AG09319 (cell line): Measurements from ENCODE around the gene TDRD3.

Source experiments
- DNase-seq: peaks from one replicate; pipeline ENCODE4 v3.0.0-alpha.2; 2010; ENCODE audit warnings: low read depth; ENCODE audit errors: extremely low read depth
- TF ChIP-seq, protein P1 (sequence below): IDR thresholded peaks from 2 replicates; pipeline ENCODE4 v1.5.1; 2011; ENCODE audit warnings: low read depth, mild to moderate bottlenecking, inconsistent platforms, low read length, moderate library complexity

Gene TDRD3

DNA sequence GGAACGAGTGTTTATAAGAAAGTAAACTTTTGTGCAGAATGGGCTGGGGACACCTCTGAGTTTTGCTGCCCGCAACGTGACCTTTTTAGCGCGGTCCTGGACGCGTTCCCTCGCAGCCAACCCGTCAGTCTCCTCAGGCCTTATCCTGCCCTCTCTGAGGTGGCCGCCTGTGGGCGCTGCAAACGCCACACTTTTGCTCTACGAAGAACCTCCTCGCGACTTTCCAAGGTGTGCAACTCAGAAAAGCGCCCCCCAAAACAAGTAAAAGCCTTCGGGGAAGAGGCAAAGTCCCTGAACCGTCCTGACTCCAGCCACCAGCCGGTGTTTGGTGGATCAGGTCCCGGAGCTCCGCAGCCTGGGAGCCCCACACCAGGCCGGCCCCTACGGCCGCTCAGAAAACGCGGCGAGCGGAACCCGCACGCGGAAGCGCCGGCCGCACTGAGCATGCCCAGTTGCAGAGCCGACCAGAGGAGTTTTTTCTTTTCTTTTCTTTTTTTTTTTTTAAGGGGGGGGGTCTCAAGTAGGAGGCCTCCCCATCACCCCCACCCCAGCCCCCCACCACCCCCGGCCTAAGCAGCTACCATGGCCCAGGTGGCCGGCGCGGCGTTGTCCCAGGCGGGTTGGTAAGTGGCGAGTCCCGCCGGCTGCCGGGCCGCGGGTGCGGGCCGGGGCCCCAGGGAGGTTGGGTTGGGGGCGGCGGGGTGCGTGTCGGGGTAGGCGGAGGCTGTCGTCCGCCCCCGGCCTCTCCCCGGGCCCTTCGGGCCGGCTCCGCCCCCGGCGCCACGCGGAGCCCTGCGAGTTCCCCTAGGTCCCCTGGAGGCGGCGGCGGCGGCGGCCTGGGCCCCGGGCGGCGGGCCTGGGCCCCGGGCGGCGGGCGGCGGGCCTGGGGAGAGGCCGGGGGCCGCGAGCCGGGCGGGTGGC is at the start of gene TDRD3:
Gene TDRD3 (plus strand): TSS at position 438 of the 921 bp plus-strand sequence. CDS start 145 bp downstream, at position 583.
- peak; percentile 62 for DNase-seq
- TF ChIP-seq, protein P1, sequence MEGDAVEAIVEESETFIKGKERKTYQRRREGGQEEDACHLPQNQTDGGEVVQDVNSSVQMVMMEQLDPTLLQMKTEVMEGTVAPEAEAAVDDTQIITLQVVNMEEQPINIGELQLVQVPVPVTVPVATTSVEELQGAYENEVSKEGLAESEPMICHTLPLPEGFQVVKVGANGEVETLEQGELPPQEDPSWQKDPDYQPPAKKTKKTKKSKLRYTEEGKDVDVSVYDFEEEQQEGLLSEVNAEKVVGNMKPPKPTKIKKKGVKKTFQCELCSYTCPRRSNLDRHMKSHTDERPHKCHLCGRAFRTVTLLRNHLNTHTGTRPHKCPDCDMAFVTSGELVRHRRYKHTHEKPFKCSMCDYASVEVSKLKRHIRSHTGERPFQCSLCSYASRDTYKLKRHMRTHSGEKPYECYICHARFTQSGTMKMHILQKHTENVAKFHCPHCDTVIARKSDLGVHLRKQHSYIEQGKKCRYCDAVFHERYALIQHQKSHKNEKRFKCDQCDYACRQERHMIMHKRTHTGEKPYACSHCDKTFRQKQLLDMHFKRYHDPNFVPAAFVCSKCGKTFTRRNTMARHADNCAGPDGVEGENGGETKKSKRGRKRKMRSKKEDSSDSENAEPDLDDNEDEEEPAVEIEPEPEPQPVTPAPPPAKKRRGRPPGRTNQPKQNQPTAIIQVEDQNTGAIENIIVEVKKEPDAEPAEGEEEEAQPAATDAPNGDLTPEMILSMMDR = peak; percentile 87

DNA sequence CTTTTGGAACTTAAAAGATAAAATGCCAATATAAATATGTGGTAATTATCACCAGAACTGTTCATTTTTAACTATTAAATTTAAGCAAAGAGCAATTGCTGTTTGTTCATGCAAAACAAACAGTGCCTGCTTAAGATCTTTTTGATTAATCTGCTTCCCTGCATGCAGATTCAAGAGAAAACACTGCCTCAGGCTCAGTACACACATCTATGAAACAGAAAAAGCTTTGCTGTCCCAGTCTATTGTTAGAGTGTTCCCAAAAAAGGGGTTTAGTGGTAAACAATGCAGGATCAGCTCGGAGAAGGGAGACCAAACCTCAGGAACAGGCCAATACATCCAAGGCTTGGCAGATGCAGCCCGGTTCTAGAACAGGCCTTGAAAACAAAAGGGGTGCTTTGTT is 49.3 kb upstream of the TDRD3 start:
- TF ChIP-seq, protein P1 = no peak
- DNase-seq = no peak

DNA sequence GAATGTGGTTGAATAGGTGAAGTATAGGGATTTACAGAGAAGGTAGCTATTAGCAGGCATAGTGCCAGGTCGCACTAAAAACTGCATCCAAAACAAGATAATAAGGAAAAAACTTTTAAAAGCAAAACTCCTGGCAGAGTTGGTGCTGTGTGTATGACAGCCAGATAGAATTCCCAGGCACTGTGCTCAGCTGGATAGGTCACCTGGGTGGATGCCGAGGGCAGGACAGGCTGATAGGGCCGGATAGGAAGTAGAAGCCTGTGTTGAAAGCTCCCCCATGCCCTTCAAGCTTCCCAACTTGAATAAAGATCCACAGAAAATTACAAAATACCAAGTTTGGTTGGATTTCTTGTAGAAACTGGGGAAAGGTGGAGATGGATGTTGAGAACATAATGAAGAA is 48.9 kb upstream of the TDRD3 start:
- TF ChIP-seq, protein P1 = no peak
- no peak for DNase-seq

DNA sequence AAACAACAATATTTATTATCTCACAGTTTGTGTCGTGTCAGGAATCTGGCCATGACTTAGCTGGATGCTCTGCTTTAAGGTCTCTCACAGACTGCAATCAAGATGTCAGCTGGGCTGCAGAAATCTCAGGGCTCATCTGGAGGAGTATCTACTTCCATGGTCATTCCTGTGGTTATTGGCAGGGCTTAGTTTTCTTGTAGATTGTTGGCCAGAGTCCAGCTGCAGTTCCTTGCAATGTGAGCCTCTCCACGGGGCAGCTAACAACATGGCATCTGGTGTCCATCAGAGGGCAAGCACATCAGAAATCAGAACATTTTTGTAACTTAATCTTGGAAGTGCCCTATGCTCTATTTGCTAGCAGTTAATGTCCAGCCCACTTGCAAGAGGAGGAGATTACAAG is 45.7 kb upstream of the TDRD3 start:
- peak; percentile 77 for DNase-seq

DNA sequence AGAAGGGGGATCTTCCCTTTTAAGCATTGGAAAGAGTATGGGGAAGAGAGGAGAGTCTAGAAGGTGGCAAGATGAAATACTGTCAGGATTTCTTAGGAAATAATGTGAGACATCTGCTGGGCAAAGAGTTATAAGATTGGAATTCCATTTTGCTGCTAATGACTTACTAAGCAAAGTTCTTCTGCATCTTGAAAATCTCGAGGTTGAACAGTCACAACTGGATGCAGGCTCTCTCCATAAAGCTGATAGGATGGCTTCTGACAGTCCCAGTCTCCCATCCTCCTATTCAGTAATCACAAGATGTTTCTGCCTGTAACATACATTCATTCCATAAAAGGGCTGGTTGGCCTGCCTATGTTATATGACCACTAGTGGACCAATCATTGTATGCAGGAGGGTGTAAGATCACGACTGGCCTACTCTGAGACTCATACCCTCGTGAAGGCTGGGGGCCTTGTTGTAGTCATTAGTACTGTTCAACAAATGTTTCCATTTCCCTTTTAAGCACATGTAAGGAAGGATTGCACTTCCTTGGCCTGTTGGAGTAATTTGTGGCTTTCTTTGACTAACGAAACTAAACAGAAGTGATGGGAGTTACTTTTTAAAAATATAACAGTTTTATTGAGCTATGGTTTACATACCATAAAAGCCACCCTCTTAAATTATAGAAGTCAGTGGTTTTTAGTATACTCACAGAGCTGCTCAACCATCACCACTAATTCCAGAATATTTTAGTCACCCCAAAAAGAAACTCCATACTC is 45.0 kb upstream of the TDRD3 start:
- no peak for DNase-seq
- TF ChIP-seq, protein P1 = no peak

More for the DNA sequence above, 45.7 kb upstream of the TDRD3 start:
- TF ChIP-seq, protein P1 = no peak

DNA sequence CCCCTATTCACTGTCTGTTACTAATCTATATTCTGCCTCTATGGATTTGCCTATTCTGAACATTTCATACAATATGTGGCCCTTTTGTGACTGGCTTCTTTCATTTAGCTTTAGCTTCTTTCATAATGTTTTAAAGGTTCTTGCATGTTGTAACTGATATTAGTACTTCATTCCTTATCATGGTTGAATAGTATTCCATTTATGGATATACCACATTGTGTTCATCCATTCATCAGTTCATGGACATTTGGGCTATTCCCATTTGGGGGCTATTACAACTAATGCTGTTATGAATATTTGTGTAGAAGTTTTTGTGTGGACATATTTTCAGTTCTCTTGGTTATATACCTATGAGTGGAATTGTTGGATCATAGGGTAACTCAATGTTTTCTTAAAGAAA is 44.4 kb upstream of the TDRD3 start:
- TF ChIP-seq, protein P1 = no peak
- no peak for DNase-seq

DNA sequence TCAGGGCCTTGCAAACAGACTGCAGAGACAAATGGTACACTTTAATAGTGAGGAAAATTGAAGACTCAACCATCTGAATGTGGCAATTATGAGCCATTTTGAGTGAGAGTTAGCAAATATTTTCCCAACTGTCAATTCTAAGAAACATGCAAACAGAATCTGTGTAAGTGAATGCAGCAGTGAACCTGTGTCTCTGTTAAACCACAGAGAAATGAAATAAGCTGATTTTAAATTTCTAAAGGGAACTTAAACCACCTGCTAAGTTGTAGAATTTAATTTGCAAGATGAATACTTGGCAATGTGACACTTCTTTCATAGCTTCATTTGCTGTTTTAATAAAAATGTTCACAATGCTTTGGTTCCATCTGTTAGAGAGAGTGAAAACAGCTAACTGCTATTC is 42.0 kb upstream of the TDRD3 start:
- TF ChIP-seq, protein P1 = no peak
- DNase-seq = no peak
